Measurements from ENCODE around the gene CROCC. TPM values are rescaled to one million over a fixed set of nuclear protein-coding genes. Genes with fewer than 3 reads are reported as not detected.

CROCC gene
- total RNA-seq, 1 experiment from 2014 or later, result 30.2 TPM

- no peak overlapping the region for H3K27ac ChIP-seq (ENCODE audit: low read depth, low read length, poor library complexity, severe bottlenecking)
- H3K4me1 ChIP-seq (ENCODE audit: insufficient read depth, low read length, poor library complexity, severe bottlenecking), result no peaks in the 10 kb centered on the region
- H3K27me3 ChIP-seq (replicated peaks; ENCODE audit: insufficient read depth, low read depth, low read length, poor library complexity), result no peaks in the 10 kb centered on the region
- DNase-seq (ENCODE audit: low spot score), result no peak
- no peak overlapping the region for H3K4me3 ChIP-seq (ENCODE audit: low read depth, low read length, poor library complexity, severe bottlenecking)
- H3K9me3 ChIP-seq (ENCODE audit: low read depth, low read length, poor library complexity, severe bottlenecking), result no peaks in the 10 kb centered on the region
- H3K36me3 ChIP-seq (ENCODE audit: insufficient read depth, low read length, poor library complexity, severe bottlenecking), result peaks cover 4% of the 10 kb centered on the region
- POLR2A ChIA-PET (ENCODE audit: low non-redundant PET), result no interaction called here
- intact Hi-C loops (cut with micrococcal nuclease; ENCODE audit: unreplicated experiment), result no loop called here
- BruUV-seq (replicated peaks), result no TSS peak
- TF ChIP-seq EZH2 (IDR thresholded peaks at IDR 0.05; ENCODE audit: borderline replicate concordance, low read depth, low read length, poor library complexity, severe bottlenecking) (no peak), CTCF (conservative IDR thresholded peaks at IDR 0.05; ENCODE audit: low read depth, low read length) (no peak)
- CTCF ChIA-PET, result no interaction called here
Measured at GRCh38 chr1:16969651-16970050, 47.9 kb downstream of the CROCC start.

GRCh38 chr1:16970132-16970910 is 48.6 kb downstream of the CROCC start:
- H3K9me3 ChIP-seq (ENCODE audit: low read depth, low read length, poor library complexity, severe bottlenecking), result no peaks in the 10 kb centered on the region
- peaks cover 4% of the 10 kb centered on the region for H3K36me3 ChIP-seq (ENCODE audit: insufficient read depth, low read length, poor library complexity, severe bottlenecking)
- intact Hi-C loops (cut with micrococcal nuclease; ENCODE audit: unreplicated experiment), result no loop called here
- no peak for DNase-seq (ENCODE audit: low spot score)
- H3K4me1 ChIP-seq (ENCODE audit: insufficient read depth, low read length, poor library complexity, severe bottlenecking), result no peaks in the 10 kb centered on the region
- CTCF ChIA-PET, result no interaction called here
- H3K4me3 ChIP-seq (ENCODE audit: low read depth, low read length, poor library complexity, severe bottlenecking), result no peak overlapping the region
- POLR2A ChIA-PET (ENCODE audit: low non-redundant PET), result no interaction called here
- H3K27ac ChIP-seq (ENCODE audit: low read depth, low read length, poor library complexity, severe bottlenecking), result no peak overlapping the region
- H3K27me3 ChIP-seq (replicated peaks; ENCODE audit: insufficient read depth, low read depth, low read length, poor library complexity), result no peaks in the 10 kb centered on the region
- BruUV-seq (replicated peaks), result no TSS peak
- TF ChIP-seq EZH2 (IDR thresholded peaks at IDR 0.05; ENCODE audit: borderline replicate concordance, low read depth, low read length, poor library complexity, severe bottlenecking) (no peak), CTCF (conservative IDR thresholded peaks at IDR 0.05; ENCODE audit: low read depth, low read length) (no peak)

GRCh38 chr1:16971341-16972188 is 49.8 kb downstream of the CROCC start:
- H3K4me3 ChIP-seq (ENCODE audit: low read depth, low read length, poor library complexity, severe bottlenecking), result no peak overlapping the region
- no peaks in the 10 kb centered on the region for H3K4me1 ChIP-seq (ENCODE audit: insufficient read depth, low read length, poor library complexity, severe bottlenecking)
- no peaks in the 10 kb centered on the region for H3K27me3 ChIP-seq (replicated peaks; ENCODE audit: insufficient read depth, low read depth, low read length, poor library complexity)
- ChIA-PET CTCF (no interaction called here), POLR2A (ENCODE audit: low non-redundant PET) (no interaction called here)
- no peaks in the 10 kb centered on the region for H3K9me3 ChIP-seq (ENCODE audit: low read depth, low read length, poor library complexity, severe bottlenecking)
- TF ChIP-seq CTCF (conservative IDR thresholded peaks at IDR 0.05; ENCODE audit: low read depth, low read length) (no peak), EZH2 (IDR thresholded peaks at IDR 0.05; ENCODE audit: borderline replicate concordance, low read depth, low read length, poor library complexity, severe bottlenecking) (no peak)
- intact Hi-C loops (cut with micrococcal nuclease; ENCODE audit: unreplicated experiment), result no loop called here
- BruUV-seq (replicated peaks), result no TSS peak
- H3K27ac ChIP-seq (ENCODE audit: low read depth, low read length, poor library complexity, severe bottlenecking), result no peak overlapping the region
- no peaks in the 10 kb centered on the region for H3K36me3 ChIP-seq (ENCODE audit: insufficient read depth, low read length, poor library complexity, severe bottlenecking)
- no peak for DNase-seq (ENCODE audit: low spot score)
